D721Med (cell line): Measurements from ENCODE around the gene PTGR2.

Experiments used
- DNase-seq: peaks from one replicate; pipeline ENCODE4 v3.0.0; 2011; ENCODE audit warnings: low spot score; ENCODE audit not compliant: insufficient read length
- FAIRE-seq: peaks from 2 replicates; lab custom pipeline; 2011; peaks lifted over from hg19 to GRCh38; lab: Jason Lieb, UNC
- TF ChIP-seq, protein P1 (sequence below): IDR thresholded peaks from 2 replicates; pipeline ENCODE4 v1.5.1; 2012; ENCODE audit warnings: mild to moderate bottlenecking, control low read depth; ENCODE audit not compliant: insufficient read depth; ENCODE audit errors: missing control alignments

PTGR2 gene

DNA sequence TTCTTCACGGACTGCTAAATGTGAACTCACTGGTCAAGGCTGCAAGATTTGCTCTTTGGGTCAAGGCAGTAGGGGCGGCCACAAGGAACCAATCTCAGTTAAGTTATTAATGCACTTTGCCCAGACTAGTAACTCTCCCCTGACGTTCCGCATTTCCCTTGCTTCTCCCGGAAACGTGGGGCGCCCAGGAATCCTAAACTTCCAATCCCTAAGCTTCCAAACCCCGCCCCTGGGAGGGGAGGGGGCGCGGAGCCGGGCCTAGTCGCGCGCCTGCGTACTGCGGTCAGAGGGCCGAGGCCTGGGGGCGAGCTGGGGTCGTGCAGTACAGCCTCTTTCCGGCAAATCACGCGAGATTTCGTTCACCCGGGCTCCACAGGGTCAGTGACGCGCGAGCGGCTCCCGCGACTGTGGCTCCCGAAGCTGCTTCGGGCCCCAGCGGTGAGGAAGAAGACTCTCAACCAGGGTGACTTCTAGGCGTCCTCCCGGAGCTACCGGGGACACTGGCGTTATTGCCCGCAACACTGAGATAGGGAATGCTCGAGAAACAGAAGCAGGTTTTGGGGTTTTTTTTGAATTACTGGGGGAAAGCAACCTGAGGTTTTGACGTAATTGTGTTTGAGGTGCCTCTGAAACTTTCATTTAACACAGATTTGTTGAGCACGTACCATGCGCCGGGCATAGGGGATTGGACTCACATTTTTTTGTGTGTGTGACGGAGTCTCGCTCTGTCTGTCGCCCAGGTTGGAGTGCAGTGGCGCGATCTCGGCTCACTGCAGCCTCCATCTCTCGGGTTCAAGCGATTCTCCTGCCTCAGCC, at the start of gene PTGR2:
TSS of gene PTGR2 (plus strand) at position 265 of the 816 bp plus-strand sequence. CDS start 7,032 bp downstream, outside the sequence.
- no peak for FAIRE-seq

DNA sequence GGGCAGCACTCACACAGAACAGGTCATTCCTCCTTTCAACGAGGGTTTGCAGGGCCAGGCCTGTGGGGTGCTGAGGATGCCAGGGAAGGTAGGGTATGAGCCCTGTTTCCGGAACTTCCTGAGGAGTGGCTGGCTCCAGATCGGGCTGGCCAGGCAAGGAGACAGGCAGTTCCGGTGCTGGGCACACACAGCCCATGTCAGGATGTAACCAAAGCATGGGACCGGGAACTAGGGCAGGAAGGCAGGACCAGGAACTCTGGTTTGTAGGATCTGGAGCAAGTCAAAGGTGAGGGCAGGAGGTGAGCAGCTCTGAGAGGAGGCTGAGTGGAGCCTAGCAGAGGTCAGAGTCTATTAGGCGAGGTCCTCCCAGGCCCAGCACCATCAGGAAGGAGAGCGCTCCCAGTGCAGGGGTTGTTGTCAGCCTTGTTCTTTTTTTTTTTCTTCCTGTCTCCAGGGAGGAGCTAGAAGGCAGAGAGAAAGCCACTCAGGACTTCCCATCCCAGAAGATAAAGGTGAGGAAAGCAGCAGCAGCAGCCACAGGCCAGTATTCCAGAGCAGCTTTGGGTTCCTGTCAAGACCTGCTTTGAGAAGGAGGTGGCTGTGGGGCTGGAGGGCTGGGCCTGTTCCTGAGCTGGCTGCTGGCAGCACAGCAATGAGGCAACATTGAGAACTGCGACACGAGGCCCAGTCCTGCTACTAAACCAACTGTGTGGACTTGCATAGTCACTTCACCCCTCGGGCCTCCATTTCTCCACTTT, 49.0 kb upstream of the PTGR2 start:
- DNase-seq (no peak), FAIRE-seq (no peak)
- TF ChIP-seq, protein P1, sequence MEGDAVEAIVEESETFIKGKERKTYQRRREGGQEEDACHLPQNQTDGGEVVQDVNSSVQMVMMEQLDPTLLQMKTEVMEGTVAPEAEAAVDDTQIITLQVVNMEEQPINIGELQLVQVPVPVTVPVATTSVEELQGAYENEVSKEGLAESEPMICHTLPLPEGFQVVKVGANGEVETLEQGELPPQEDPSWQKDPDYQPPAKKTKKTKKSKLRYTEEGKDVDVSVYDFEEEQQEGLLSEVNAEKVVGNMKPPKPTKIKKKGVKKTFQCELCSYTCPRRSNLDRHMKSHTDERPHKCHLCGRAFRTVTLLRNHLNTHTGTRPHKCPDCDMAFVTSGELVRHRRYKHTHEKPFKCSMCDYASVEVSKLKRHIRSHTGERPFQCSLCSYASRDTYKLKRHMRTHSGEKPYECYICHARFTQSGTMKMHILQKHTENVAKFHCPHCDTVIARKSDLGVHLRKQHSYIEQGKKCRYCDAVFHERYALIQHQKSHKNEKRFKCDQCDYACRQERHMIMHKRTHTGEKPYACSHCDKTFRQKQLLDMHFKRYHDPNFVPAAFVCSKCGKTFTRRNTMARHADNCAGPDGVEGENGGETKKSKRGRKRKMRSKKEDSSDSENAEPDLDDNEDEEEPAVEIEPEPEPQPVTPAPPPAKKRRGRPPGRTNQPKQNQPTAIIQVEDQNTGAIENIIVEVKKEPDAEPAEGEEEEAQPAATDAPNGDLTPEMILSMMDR = no peak

More for the DNA sequence above, at the start of gene PTGR2:
- peak; percentile 87 for DNase-seq
- TF ChIP-seq, protein P1 = no peak

DNA sequence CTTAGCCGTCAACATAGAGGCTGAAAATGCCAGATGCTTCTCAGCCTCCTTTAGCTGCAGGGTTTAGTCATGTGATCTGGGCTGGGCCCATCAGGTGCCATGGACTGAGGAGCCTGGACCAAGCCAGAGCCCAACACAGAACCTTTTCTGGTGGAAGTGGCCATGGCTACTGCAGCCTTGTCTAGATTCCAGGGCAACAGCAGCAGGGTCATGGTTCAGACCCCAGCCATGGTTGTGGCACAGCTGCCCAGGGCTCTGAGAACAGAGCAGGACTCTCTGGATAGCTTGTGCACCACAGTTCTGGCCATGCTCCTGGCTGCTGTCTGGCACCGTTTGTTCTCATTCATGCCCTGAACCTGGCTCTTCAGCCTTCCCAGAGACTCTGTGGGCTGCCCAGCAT, 47.0 kb upstream of the PTGR2 start:
- DNase-seq = no peak
- TF ChIP-seq, protein P1 = no peak
- FAIRE-seq = no peak

DNA sequence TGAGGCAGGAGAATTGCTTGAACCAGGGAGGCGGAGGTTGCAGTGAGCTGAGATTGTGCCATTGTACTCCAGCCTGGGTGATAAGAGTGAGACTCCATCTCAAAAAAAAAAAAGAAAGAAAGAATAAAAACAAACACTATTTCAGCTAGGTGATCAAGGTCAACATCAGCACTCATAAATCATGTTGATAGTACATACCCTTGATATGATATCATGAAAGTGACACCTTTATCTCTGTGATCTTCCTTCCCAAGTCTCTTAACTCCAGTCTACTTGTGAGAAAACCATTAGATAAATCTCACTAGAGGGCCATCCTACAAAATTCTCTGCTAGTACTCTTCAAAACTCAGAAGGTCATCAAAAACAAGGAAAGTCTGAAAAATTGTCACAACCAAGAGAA, 44.2 kb upstream of the PTGR2 start:
- FAIRE-seq = no peak
- DNase-seq = no peak
- TF ChIP-seq, protein P1 = no peak

GRCh38 chr14:73809391-73809790, 42.2 kb upstream of the PTGR2 start:
- DNase-seq = no peak
- TF ChIP-seq, protein P1 = no peak
- no peak for FAIRE-seq

GRCh38 chr14:73810478-73811163, 41.0 kb upstream of the PTGR2 start:
- TF ChIP-seq, protein P1 = no peak
- DNase-seq (no peak), FAIRE-seq (no peak)
